ENCODE results near the gene CYP4Z1. TPM values are rescaled to one million over a fixed set of nuclear protein-coding genes. Genes with fewer than 3 reads are reported as not detected.
"Not testable (repeated sequence)": the region's sequence is repeated elsewhere in the genome, so short reads cannot be mapped to it uniquely, and the experiment has no call there.

Gene CYP4Z1
- total and polyA plus RNA-seq, 4 donors = 0.25 to 1.3 (median 1.2) TPM

- H3K36me3 ChIP-seq (ENCODE audit: control insufficient read depth in 4 of 4, insufficient read depth in 4 of 4, low read length in 4 of 4); ATAC-seq (ENCODE audit: insufficient read depth, low FRiP score); H3K4me3 ChIP-seq; H3K27ac ChIP-seq (ENCODE audit: low read depth in 1 of 2, low read length in 1 of 2); H3K4me1 ChIP-seq (ENCODE audit: control insufficient read depth in 5 of 5, insufficient read depth in 5 of 5, low read length in 5 of 5); H3K27me3 ChIP-seq (ENCODE audit: control insufficient read depth in 3 of 3, insufficient read depth in 3 of 3, low read length in 2 of 3); DNase-seq; H3K9me3 ChIP-seq (ENCODE audit: control insufficient read depth in 4 of 4, insufficient read depth in 3 of 4, low read length in 3 of 4); H3K9ac ChIP-seq (ENCODE audit: insufficient read depth in 1 of 2, low read length in 2 of 2): not testable (repeated sequence)
- 92 to 96% methylated on average over 3 of the region's 3 CpGs for WGBS, 2 donors
Observed at GRCh38 chr1:47132665-47133064, 65.6 kb downstream of the CYP4Z1 start.

- no peak within 1 kb of the TSS for H3K9ac ChIP-seq (ENCODE audit: insufficient read depth in 1 of 2, low read length in 2 of 2)
- H3K9me3 ChIP-seq (ENCODE audit: control insufficient read depth in 4 of 4, insufficient read depth in 3 of 4, low read length in 3 of 4) = no peaks in the 10 kb centered on the region
- DNase-seq = no peak
- ATAC-seq (ENCODE audit: insufficient read depth, low FRiP score) = no peak
- peaks cover 0 to 3% (median 0%) of the 10 kb centered on the region in 3 donors for H3K27me3 ChIP-seq (ENCODE audit: control insufficient read depth in 3 of 3, insufficient read depth in 3 of 3, low read length in 2 of 3)
- H3K36me3 ChIP-seq (ENCODE audit: control insufficient read depth in 4 of 4, insufficient read depth in 4 of 4, low read length in 4 of 4) = no peaks in the 10 kb centered on the region
- H3K27ac ChIP-seq (ENCODE audit: low read depth in 1 of 2, low read length in 1 of 2) = no peak within 1 kb of the TSS
- no peaks in the 10 kb centered on the region for H3K4me1 ChIP-seq (ENCODE audit: control insufficient read depth in 5 of 5, insufficient read depth in 5 of 5, low read length in 5 of 5)
- H3K4me3 ChIP-seq = no peak within 1 kb of the TSS
- WGBS, 2 donors = 92 to 93% methylated on average over 4 of the region's 4 CpGs
- TF ChIP-seq, protein P1, sequence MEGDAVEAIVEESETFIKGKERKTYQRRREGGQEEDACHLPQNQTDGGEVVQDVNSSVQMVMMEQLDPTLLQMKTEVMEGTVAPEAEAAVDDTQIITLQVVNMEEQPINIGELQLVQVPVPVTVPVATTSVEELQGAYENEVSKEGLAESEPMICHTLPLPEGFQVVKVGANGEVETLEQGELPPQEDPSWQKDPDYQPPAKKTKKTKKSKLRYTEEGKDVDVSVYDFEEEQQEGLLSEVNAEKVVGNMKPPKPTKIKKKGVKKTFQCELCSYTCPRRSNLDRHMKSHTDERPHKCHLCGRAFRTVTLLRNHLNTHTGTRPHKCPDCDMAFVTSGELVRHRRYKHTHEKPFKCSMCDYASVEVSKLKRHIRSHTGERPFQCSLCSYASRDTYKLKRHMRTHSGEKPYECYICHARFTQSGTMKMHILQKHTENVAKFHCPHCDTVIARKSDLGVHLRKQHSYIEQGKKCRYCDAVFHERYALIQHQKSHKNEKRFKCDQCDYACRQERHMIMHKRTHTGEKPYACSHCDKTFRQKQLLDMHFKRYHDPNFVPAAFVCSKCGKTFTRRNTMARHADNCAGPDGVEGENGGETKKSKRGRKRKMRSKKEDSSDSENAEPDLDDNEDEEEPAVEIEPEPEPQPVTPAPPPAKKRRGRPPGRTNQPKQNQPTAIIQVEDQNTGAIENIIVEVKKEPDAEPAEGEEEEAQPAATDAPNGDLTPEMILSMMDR (IDR thresholded peaks at IDR 0.05; ENCODE audit: control extremely low read depth, extremely low read depth) = no peak
Observed at GRCh38 chr1:47137198-47137597, 70.2 kb downstream of the CYP4Z1 start, which contains the start of gene CYP4A22. Gene CYP4A22, plus strand, starts transcription at chr1:47137441. Its CDS starts 45 bp downstream, at chr1:47137486.

GRCh38 chr1:47137925-47138615 lies 71.0 kb downstream of the CYP4Z1 start:
- DNase-seq = no peak
- peaks cover 0 to 3% (median 0%) of the 10 kb centered on the region in 3 donors for H3K27me3 ChIP-seq (ENCODE audit: control insufficient read depth in 3 of 3, insufficient read depth in 3 of 3, low read length in 2 of 3)
- no peaks in the 10 kb centered on the region for H3K4me1 ChIP-seq (ENCODE audit: control insufficient read depth in 5 of 5, insufficient read depth in 5 of 5, low read length in 5 of 5)
- no peak for ATAC-seq (ENCODE audit: insufficient read depth, low FRiP score)
- H3K36me3 ChIP-seq (ENCODE audit: control insufficient read depth in 4 of 4, insufficient read depth in 4 of 4, low read length in 4 of 4) = no peaks in the 10 kb centered on the region
- H3K9ac ChIP-seq (ENCODE audit: insufficient read depth in 1 of 2, low read length in 2 of 2) = no peak overlapping the region
- no peak overlapping the region for H3K4me3 ChIP-seq
- H3K9me3 ChIP-seq (ENCODE audit: control insufficient read depth in 4 of 4, insufficient read depth in 3 of 4, low read length in 3 of 4) = no peaks in the 10 kb centered on the region
- H3K27ac ChIP-seq (ENCODE audit: low read depth in 1 of 2, low read length in 1 of 2) = no peak overlapping the region
- TF ChIP-seq, protein P1 (IDR thresholded peaks at IDR 0.05; ENCODE audit: control extremely low read depth, extremely low read depth) = no peak
- 89 to 95% methylated on average over 5 of the region's 5 CpGs for WGBS, 2 donors

- not testable (repeated sequence) for H3K27me3 ChIP-seq (ENCODE audit: control insufficient read depth in 3 of 3, insufficient read depth in 3 of 3, low read length in 2 of 3); H3K27ac ChIP-seq (ENCODE audit: low read depth in 1 of 2, low read length in 1 of 2); DNase-seq; H3K36me3 ChIP-seq (ENCODE audit: control insufficient read depth in 4 of 4, insufficient read depth in 4 of 4, low read length in 4 of 4); H3K9ac ChIP-seq (ENCODE audit: insufficient read depth in 1 of 2, low read length in 2 of 2); H3K4me1 ChIP-seq (ENCODE audit: control insufficient read depth in 5 of 5, insufficient read depth in 5 of 5, low read length in 5 of 5); H3K4me3 ChIP-seq; ATAC-seq (ENCODE audit: insufficient read depth, low FRiP score); H3K9me3 ChIP-seq (ENCODE audit: control insufficient read depth in 4 of 4, insufficient read depth in 3 of 4, low read length in 3 of 4)
- 71 to 72% methylated on average over 3 of the region's 3 CpGs for WGBS, 2 donors
Observed at GRCh38 chr1:47140358-47140757, 73.3 kb downstream of the CYP4Z1 start.

DNA sequence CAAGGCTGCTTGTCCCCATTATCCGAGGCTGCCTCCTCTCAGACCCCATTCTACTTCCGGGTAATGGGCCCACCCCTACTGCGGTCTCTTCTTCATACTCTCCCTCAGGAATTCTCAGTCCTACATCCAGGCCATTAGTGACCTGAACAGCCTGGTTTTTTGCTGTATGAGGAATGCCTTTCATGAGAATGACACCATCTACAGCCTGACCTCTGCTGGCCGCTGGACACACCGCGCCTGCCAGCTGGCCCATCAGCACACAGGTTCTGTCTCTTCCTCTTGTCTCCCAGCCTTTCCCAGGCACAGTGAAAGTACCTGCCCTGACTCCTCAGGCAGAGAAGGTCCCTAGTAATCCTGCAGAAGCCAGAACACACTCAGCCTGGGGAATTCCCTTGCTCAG lies 76.6 kb downstream of the CYP4Z1 start:
- H3K4me3 ChIP-seq; H3K27me3 ChIP-seq (ENCODE audit: control insufficient read depth in 3 of 3, insufficient read depth in 3 of 3, low read length in 2 of 3); ATAC-seq (ENCODE audit: insufficient read depth, low FRiP score); H3K36me3 ChIP-seq (ENCODE audit: control insufficient read depth in 4 of 4, insufficient read depth in 4 of 4, low read length in 4 of 4); H3K4me1 ChIP-seq (ENCODE audit: control insufficient read depth in 5 of 5, insufficient read depth in 5 of 5, low read length in 5 of 5); DNase-seq; H3K9ac ChIP-seq (ENCODE audit: insufficient read depth in 1 of 2, low read length in 2 of 2); H3K9me3 ChIP-seq (ENCODE audit: control insufficient read depth in 4 of 4, insufficient read depth in 3 of 4, low read length in 3 of 4); H3K27ac ChIP-seq (ENCODE audit: low read depth in 1 of 2, low read length in 1 of 2): not testable (repeated sequence)
- 63 to 64% methylated on average over 6 of the region's 6 CpGs for WGBS, 2 donors

GRCh38 chr1:47146495-47146894 lies 79.5 kb downstream of the CYP4Z1 start:
- not testable (repeated sequence) for H3K9ac ChIP-seq (ENCODE audit: insufficient read depth in 1 of 2, low read length in 2 of 2); H3K27ac ChIP-seq (ENCODE audit: low read depth in 1 of 2, low read length in 1 of 2); H3K4me1 ChIP-seq (ENCODE audit: control insufficient read depth in 5 of 5, insufficient read depth in 5 of 5, low read length in 5 of 5); H3K27me3 ChIP-seq (ENCODE audit: control insufficient read depth in 3 of 3, insufficient read depth in 3 of 3, low read length in 2 of 3); H3K9me3 ChIP-seq (ENCODE audit: control insufficient read depth in 4 of 4, insufficient read depth in 3 of 4, low read length in 3 of 4); ATAC-seq (ENCODE audit: insufficient read depth, low FRiP score); DNase-seq; H3K36me3 ChIP-seq (ENCODE audit: control insufficient read depth in 4 of 4, insufficient read depth in 4 of 4, low read length in 4 of 4); H3K4me3 ChIP-seq
- WGBS, 2 donors = 41 to 80% methylated on average over 1 of the region's 1 CpG
